ENCODE results near the gene COL5A2. TPM values are rescaled to one million over a fixed set of nuclear protein-coding genes. Genes with fewer than 3 reads are reported as not detected.

Gene COL5A2
- polyA plus RNA-seq, 1 donor (not counting 4 experiments of a cell fraction or from before 2014, with no cell fraction given) = 7.2 TPM

- H3K9me1 ChIP-seq (ENCODE audit: control insufficient read depth, extremely low read depth, insufficient read depth, low read length) = no peaks in the 10 kb centered on the region
- DNase-seq (ENCODE audit: low read depth, low spot score) (no peak), FAIRE-seq (no peak)
- no peaks in the 10 kb centered on the region for H4K20me1 ChIP-seq (ENCODE audit: control insufficient read depth, extremely low read depth, insufficient read depth, low read length)
- H3K4me3 ChIP-seq (ENCODE audit: control insufficient read depth in 2 of 3, extremely low read depth in 1 of 3, insufficient read depth in 2 of 3, low read depth in 1 of 3, low read length in 3 of 3) = no peak overlapping the region
- dilution Hi-C loops (cut with MboI; ENCODE audit: extremely low pct_ligation_motif_present, low sequenced_read_pairs) = loop anchor here (25.0 kb wide), 1 partner anchor 460 kb away; no protein-coding TSS in a partner anchor
- H3K9ac ChIP-seq (ENCODE audit: control insufficient read depth, extremely low read depth, insufficient read depth, low read length) = no peak overlapping the region
- H3K4me2 ChIP-seq (ENCODE audit: control insufficient read depth, extremely low read depth, insufficient read depth, low read depth, low read length) = no peak overlapping the region
- peaks cover 4% of the 10 kb centered on the region for H3K4me1 ChIP-seq (ENCODE audit: control insufficient read depth, extremely low read depth, insufficient read depth, low read length)
- TF ChIP-seq CTCF (optimal IDR thresholded peaks at IDR 0.05 in 1 of 3, IDR thresholded peaks at IDR 0.05 in 1 of 3, conservative IDR thresholded peaks at IDR 0.05 in 1 of 3; ENCODE audit: extremely low read depth in 1 of 3, insufficient read depth in 2 of 3, low read length in 3 of 3) (no peak), EZH2 (IDR thresholded peaks at IDR 0.05; ENCODE audit: low read length) (no peak)
- no peak overlapping the region for H2AFZ ChIP-seq (ENCODE audit: control insufficient read depth, low read length)
- no peaks in the 10 kb centered on the region for H3K79me2 ChIP-seq (ENCODE audit: control insufficient read depth, insufficient read depth, low read length)
- no peaks in the 10 kb centered on the region for H3K27me3 ChIP-seq (ENCODE audit: control insufficient read depth, extremely low read depth, insufficient read depth, low read length)
- no peak overlapping the region for H3K27ac ChIP-seq (ENCODE audit: control insufficient read depth, insufficient read depth, low read length)
- no peaks in the 10 kb centered on the region for H3K9me3 ChIP-seq (ENCODE audit: control insufficient read depth, low read depth, low read length)
- H3K36me3 ChIP-seq (ENCODE audit: control insufficient read depth in 2 of 2, extremely low read depth in 1 of 2, insufficient read depth in 2 of 2, low read length in 2 of 2) = no peaks in the 10 kb centered on the region
Measured at GRCh38 chr2:188997263-188997662, 182.3 kb downstream of the COL5A2 start.

GRCh38 chr2:188993247-188993646 is 186.3 kb downstream of the COL5A2 start:
- no peak overlapping the region for H3K4me2 ChIP-seq (ENCODE audit: control insufficient read depth, extremely low read depth, insufficient read depth, low read depth, low read length)
- H2AFZ ChIP-seq (ENCODE audit: control insufficient read depth, low read length) = no peak overlapping the region
- H4K20me1 ChIP-seq (ENCODE audit: control insufficient read depth, extremely low read depth, insufficient read depth, low read length) = no peaks in the 10 kb centered on the region
- FAIRE-seq = no peak
- no peak overlapping the region for H3K27ac ChIP-seq (ENCODE audit: control insufficient read depth, insufficient read depth, low read length)
- DNase-seq (ENCODE audit: low read depth, low spot score) = no peak
- no peak overlapping the region for H3K4me3 ChIP-seq (ENCODE audit: control insufficient read depth in 2 of 3, extremely low read depth in 1 of 3, insufficient read depth in 2 of 3, low read depth in 1 of 3, low read length in 3 of 3)
- H3K9me1 ChIP-seq (ENCODE audit: control insufficient read depth, extremely low read depth, insufficient read depth, low read length) = no peaks in the 10 kb centered on the region
- H3K9ac ChIP-seq (ENCODE audit: control insufficient read depth, extremely low read depth, insufficient read depth, low read length) = no peak overlapping the region
- H3K4me1 ChIP-seq (ENCODE audit: control insufficient read depth, extremely low read depth, insufficient read depth, low read length) = no peaks in the 10 kb centered on the region
- TF ChIP-seq EZH2 (IDR thresholded peaks at IDR 0.05; ENCODE audit: low read length) = no peak
- no peak for TF ChIP-seq CTCF (optimal IDR thresholded peaks at IDR 0.05 in 1 of 3, IDR thresholded peaks at IDR 0.05 in 1 of 3, conservative IDR thresholded peaks at IDR 0.05 in 1 of 3; ENCODE audit: extremely low read depth in 1 of 3, insufficient read depth in 2 of 3, low read length in 3 of 3)
- dilution Hi-C loops (cut with MboI; ENCODE audit: extremely low pct_ligation_motif_present, low sequenced_read_pairs) = loop anchor here (25.0 kb wide), 1 partner anchor 456 kb away; no protein-coding TSS in a partner anchor
- H3K27me3 ChIP-seq (ENCODE audit: control insufficient read depth, extremely low read depth, insufficient read depth, low read length) = no peaks in the 10 kb centered on the region
- H3K9me3 ChIP-seq (ENCODE audit: control insufficient read depth, low read depth, low read length) = no peaks in the 10 kb centered on the region
- H3K36me3 ChIP-seq (ENCODE audit: control insufficient read depth in 2 of 2, extremely low read depth in 1 of 2, insufficient read depth in 2 of 2, low read length in 2 of 2) = no peaks in the 10 kb centered on the region
- no peaks in the 10 kb centered on the region for H3K79me2 ChIP-seq (ENCODE audit: control insufficient read depth, insufficient read depth, low read length)
